Measurements from ENCODE around the gene MIPOL1.

MIPOL1 gene, protein sequence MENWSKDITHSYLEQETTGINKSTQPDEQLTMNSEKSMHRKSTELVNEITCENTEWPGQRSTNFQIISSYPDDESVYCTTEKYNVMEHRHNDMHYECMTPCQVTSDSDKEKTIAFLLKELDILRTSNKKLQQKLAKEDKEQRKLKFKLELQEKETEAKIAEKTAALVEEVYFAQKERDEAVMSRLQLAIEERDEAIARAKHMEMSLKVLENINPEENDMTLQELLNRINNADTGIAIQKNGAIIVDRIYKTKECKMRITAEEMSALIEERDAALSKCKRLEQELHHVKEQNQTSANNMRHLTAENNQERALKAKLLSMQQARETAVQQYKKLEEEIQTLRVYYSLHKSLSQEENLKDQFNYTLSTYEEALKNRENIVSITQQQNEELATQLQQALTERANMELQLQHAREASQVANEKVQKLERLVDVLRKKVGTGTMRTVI

DNA sequence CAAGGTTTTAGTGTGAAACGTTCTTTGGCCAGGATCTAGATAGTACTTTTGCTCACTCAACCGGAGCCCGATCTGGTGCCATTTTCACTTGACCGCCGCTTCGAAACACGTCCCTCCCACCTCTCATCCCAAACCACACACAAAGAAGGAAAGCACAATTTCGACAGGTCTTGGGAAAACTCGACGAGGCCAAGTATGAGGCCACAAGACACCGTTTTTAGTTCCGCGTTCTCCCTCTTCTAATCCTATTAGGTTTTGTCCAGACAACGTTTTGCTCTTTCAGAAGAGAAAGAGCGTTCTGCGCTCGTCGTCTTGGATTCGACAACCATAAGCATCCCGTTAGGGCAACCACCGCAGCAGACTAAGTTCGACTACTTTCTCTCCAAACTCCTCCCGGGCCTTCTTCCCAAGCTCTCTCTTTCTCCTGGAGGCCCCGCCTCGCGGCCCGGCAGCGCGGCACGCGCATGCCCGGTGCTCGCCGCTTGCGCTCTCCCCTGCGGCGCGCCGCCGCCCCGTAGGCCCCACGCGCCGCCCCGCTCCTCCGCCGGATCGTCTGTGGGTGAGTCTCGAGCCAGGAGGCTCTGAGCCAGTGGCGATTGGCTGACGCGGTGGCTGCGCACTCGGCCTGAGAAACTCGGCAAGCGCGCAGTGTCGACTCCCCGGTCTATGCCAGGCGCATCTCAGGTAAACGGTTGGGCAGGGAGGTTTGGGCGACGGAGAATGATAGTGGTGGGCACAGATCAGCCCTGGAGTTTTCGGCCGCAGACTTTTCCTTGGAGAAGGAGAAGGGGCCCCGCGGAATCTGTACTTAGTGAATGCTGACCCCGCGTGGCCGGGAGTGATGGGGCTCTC lies at the start of gene MIPOL1:
TSS of gene MIPOL1 (plus strand) at position 517 of the 852 bp plus-strand sequence. CDS start 49,952 bp downstream, outside the sequence.
- H3K79me2 ChIP-seq (ENCODE audit: insufficient read depth, low read length): no peaks in the 10 kb centered on the region
- H3K4me1 ChIP-seq (ENCODE audit: insufficient read depth, low read length, severe bottlenecking): no peaks in the 10 kb centered on the region
- no peaks in the 10 kb centered on the region for H4K20me1 ChIP-seq (ENCODE audit: insufficient read depth, low read length)
- H2AFZ ChIP-seq (ENCODE audit: low read length): no peak within 1 kb of the TSS
- no peaks in the 10 kb centered on the region for H3K36me3 ChIP-seq (ENCODE audit: insufficient read depth, low read length)
- no peaks in the 10 kb centered on the region for H3K9me3 ChIP-seq (ENCODE audit: low read length)
- no peak within 1 kb of the TSS for H3K27ac ChIP-seq (ENCODE audit: low read depth, low read length, poor library complexity, severe bottlenecking)
- H3K27me3 ChIP-seq (ENCODE audit: insufficient read depth, low read length): no peaks in the 10 kb centered on the region
- H3K4me2 ChIP-seq (ENCODE audit: low read length): no peak within 1 kb of the TSS
- no peak within 1 kb of the TSS for H3K9ac ChIP-seq (ENCODE audit: low read length)
- TF ChIP-seq, protein P1, sequence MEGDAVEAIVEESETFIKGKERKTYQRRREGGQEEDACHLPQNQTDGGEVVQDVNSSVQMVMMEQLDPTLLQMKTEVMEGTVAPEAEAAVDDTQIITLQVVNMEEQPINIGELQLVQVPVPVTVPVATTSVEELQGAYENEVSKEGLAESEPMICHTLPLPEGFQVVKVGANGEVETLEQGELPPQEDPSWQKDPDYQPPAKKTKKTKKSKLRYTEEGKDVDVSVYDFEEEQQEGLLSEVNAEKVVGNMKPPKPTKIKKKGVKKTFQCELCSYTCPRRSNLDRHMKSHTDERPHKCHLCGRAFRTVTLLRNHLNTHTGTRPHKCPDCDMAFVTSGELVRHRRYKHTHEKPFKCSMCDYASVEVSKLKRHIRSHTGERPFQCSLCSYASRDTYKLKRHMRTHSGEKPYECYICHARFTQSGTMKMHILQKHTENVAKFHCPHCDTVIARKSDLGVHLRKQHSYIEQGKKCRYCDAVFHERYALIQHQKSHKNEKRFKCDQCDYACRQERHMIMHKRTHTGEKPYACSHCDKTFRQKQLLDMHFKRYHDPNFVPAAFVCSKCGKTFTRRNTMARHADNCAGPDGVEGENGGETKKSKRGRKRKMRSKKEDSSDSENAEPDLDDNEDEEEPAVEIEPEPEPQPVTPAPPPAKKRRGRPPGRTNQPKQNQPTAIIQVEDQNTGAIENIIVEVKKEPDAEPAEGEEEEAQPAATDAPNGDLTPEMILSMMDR (IDR thresholded peaks at IDR 0.05; ENCODE audit: low read length): no peak
- TF ChIP-seq EZH2 (IDR thresholded peaks at IDR 0.05; ENCODE audit: borderline replicate concordance, low read length): no peak
- no peak within 1 kb of the TSS for H3K4me3 ChIP-seq (ENCODE audit: low read depth, low read length, poor library complexity, severe bottlenecking)
- H3K9me2 ChIP-seq (ENCODE audit: low read depth, low read length): no peaks in the 10 kb centered on the region
- H3F3A ChIP-seq (ENCODE audit: insufficient read depth, low read length): no peaks in the 10 kb centered on the region

DNA sequence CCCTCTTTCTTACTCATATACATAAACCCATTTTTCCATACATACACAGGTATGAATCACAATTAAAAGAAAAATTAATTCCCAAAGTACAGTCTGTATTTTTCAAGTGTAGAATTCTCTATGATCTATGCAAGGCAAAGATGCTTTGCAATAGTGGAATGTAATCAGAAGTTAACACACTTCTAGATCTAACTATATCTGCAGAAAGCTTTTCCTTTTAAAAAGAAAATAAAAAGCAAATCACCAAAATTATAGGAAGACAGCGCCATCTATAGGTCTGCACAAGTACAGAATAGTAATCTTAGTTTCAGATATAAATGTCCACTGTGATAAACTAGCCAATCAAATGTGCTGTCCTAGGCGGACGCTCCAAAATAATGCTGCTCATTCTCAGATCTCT lies 47.3 kb upstream of the MIPOL1 start:
- Histone ChIP-seq H3K79me2 (ENCODE audit: insufficient read depth, low read length) (no peaks in the 10 kb centered on the region), H3F3A (ENCODE audit: insufficient read depth, low read length) (no peaks in the 10 kb centered on the region), H2AFZ (ENCODE audit: low read length) (no peak overlapping the region), H3K4me2 (ENCODE audit: low read length) (no peak overlapping the region), H3K9me2 (ENCODE audit: low read depth, low read length) (no peaks in the 10 kb centered on the region), H3K27me3 (ENCODE audit: insufficient read depth, low read length) (no peaks in the 10 kb centered on the region), H3K36me3 (ENCODE audit: insufficient read depth, low read length) (no peaks in the 10 kb centered on the region), H3K4me3 (ENCODE audit: low read depth, low read length, poor library complexity, severe bottlenecking) (no peak overlapping the region), H4K20me1 (ENCODE audit: insufficient read depth, low read length) (no peaks in the 10 kb centered on the region), H3K9ac (ENCODE audit: low read length) (no peak overlapping the region), H3K27ac (ENCODE audit: low read depth, low read length, poor library complexity, severe bottlenecking) (no peak overlapping the region), H3K4me1 (ENCODE audit: insufficient read depth, low read length, severe bottlenecking) (no peaks in the 10 kb centered on the region), H3K9me3 (ENCODE audit: low read length) (no peaks in the 10 kb centered on the region)
- no peak for TF ChIP-seq EZH2 (IDR thresholded peaks at IDR 0.05; ENCODE audit: borderline replicate concordance, low read length)
- TF ChIP-seq, protein P1 (IDR thresholded peaks at IDR 0.05; ENCODE audit: low read length): peak; percentile 72

DNA sequence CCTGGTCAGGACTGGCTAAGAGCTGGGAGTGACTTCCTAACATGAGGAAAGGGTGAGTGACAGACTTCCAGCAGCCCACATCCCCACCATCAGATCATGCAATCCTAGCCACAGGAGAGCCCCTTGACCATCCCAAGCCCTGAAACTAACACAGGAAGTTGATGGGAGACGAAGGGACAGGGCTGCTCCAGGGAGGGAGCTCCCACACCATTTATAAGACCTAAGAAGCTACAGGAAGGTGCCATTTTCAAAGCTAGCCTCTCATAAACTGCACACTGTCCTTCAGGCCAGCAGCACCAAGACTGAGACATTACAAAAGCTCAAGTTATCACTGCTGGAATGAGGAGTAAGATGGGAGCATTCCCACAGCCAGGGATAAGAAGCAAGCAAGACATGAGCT lies 44.7 kb upstream of the MIPOL1 start:
- Histone ChIP-seq H4K20me1 (ENCODE audit: insufficient read depth, low read length) (no peaks in the 10 kb centered on the region), H3K4me2 (ENCODE audit: low read length) (no peak overlapping the region), H3K9me3 (ENCODE audit: low read length) (no peaks in the 10 kb centered on the region), H3K27me3 (ENCODE audit: insufficient read depth, low read length) (no peaks in the 10 kb centered on the region), H3K9me2 (ENCODE audit: low read depth, low read length) (no peaks in the 10 kb centered on the region), H3K9ac (ENCODE audit: low read length) (no peak overlapping the region), H3K36me3 (ENCODE audit: insufficient read depth, low read length) (no peaks in the 10 kb centered on the region), H3K27ac (ENCODE audit: low read depth, low read length, poor library complexity, severe bottlenecking) (no peak overlapping the region), H3K4me3 (ENCODE audit: low read depth, low read length, poor library complexity, severe bottlenecking) (no peak overlapping the region), H2AFZ (ENCODE audit: low read length) (no peak overlapping the region), H3K4me1 (ENCODE audit: insufficient read depth, low read length, severe bottlenecking) (no peaks in the 10 kb centered on the region), H3F3A (ENCODE audit: insufficient read depth, low read length) (no peaks in the 10 kb centered on the region), H3K79me2 (ENCODE audit: insufficient read depth, low read length) (no peaks in the 10 kb centered on the region)
- TF ChIP-seq, protein P1 (IDR thresholded peaks at IDR 0.05; ENCODE audit: low read length): no peak
- TF ChIP-seq EZH2 (IDR thresholded peaks at IDR 0.05; ENCODE audit: borderline replicate concordance, low read length): no peak
